Endothelial cell (in vitro differentiated cells): ENCODE measurements around the gene ITPR3. TPM values are rescaled to one million over a fixed set of nuclear protein-coding genes. Genes with fewer than 3 reads are reported as not detected.

Experiments
- DNase-seq: peaks from one replicate; pipeline ENCODE4 v3.0.0; 2021; ENCODE audit warnings: low spot score
- H3K27ac Mint-ChIP-seq: one replicate; pipeline ENCODE4 v1.8.0; 2021; ENCODE audit warnings: mixed read lengths, inconsistent platforms; ENCODE audit not compliant: unreplicated experiment
- H3K27me3 Mint-ChIP-seq: one replicate; pipeline ENCODE4 v1.8.0; 2021; ENCODE audit warnings: mild to moderate bottlenecking, moderate library complexity, mixed read lengths, inconsistent platforms; ENCODE audit not compliant: unreplicated experiment
- H3K36me3 Mint-ChIP-seq: one replicate; pipeline ENCODE4 v1.8.0; 2021; ENCODE audit warnings: mild to moderate bottlenecking, low read depth, mixed read lengths, inconsistent platforms; ENCODE audit not compliant: unreplicated experiment
- H3K4me1 Mint-ChIP-seq: one replicate; pipeline ENCODE4 v1.8.0; 2021; ENCODE audit warnings: mild to moderate bottlenecking, mixed read lengths, inconsistent platforms; ENCODE audit not compliant: unreplicated experiment
- H3K4me3 Mint-ChIP-seq: one replicate; pipeline ENCODE4 v1.8.0; 2021; ENCODE audit warnings: mild to moderate bottlenecking, mixed read lengths, inconsistent platforms; ENCODE audit not compliant: unreplicated experiment
- H3K9me3 Mint-ChIP-seq: one replicate; pipeline ENCODE4 v1.8.0; 2021; ENCODE audit warnings: mixed read lengths, inconsistent platforms; ENCODE audit not compliant: unreplicated experiment
- CTCF ChIP-seq: fragments of 200-600 bp; sonication (generic); IDR thresholded peaks from one replicate; pipeline ENCODE4 v1.5.0; 2021; ENCODE audit warnings: antibody characterized with exemption; ENCODE audit not compliant: unreplicated experiment
- long read RNA-seq: library from polyadenylated mRNA; unstranded; transcript quantifications from one replicate; pipeline ENCODE4 v2.0.0, GENCODE V29; 2020; ENCODE audit not compliant: unreplicated experiment
- total RNA-seq: library from RNA; stranded (reverse); fragmentation: NEBNext Ultra II Directional; extraction: Animal tissue kit (Norgen Biotek cat#: 25700); gene quantifications from one replicate; pipeline ENCODE4 v1.2.1, GENCODE V29; 2021; ENCODE audit not compliant: unreplicated experiment

Gene ITPR3
- 124 TPM for total RNA-seq
- long read RNA-seq, partial matches to known transcripts: 11 of 15 reads
- long read RNA-seq, other reads (novel, unspliced or antisense): 4 of 15 reads

DNA sequence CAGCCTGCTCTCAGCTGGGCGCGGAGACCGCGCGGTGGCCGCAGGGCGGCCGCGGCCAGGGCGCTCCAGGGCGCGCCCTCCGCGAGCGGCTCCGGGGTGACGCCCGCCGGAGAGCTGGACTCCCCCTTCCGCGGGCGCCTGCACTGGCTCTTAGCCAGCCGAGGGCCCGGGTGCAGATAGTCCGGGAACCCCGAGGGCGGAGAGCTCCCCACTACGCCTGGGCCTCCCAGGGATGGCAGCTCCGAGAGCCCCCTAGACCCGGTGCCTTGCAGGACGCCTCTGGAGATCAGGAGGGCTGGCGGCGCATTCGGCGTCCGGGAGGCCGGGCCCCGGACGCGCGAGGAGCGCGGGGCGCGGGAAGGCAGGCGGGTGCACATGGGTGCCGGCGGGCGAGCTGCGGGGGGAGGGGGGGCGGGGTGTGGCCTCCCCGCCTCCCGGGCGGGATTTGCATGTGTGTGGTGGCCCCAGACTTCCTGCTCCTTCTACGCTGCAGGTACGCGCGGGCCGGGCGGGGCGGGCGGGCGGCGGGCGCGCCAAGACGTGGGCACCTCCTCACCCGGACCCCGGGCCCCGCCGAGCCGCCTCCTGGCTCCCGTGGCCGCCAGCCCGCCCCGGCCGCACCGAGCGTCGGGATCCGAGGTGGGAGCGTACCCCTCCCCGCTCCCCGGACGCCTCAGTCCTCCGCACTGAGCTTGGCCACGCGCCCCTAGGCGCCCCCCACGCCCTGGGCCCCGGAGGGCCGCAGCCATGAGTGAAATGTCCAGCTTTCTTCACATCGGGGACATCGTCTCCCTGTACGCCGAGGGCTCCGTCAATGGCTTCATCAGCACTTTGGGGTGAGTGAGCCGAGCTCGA lies at the start of gene ITPR3:
Gene ITPR3, plus strand, starts transcription at position 467 of the 855 bp plus-strand sequence. Its CDS starts 281 bp downstream, at position 748.
- Mint-ChIP-seq H3K9me3 (no peaks in the 10 kb centered on the region), H3K4me3 (peak within 1 kb of the TSS; percentile 94), H3K36me3 (peaks cover 19% of the 10 kb centered on the region), H3K27me3 (peaks cover 16% of the 10 kb centered on the region), H3K27ac (peak within 1 kb of the TSS; percentile 97), H3K4me1 (peaks cover 44% of the 10 kb centered on the region)
- DNase-seq: peak; percentile 36
- TF ChIP-seq CTCF: no peak

- Mint-ChIP-seq H3K4me3 (peak overlapping the region; percentile 93), H3K4me1 (peaks cover 17% of the 10 kb centered on the region), H3K9me3 (no peaks in the 10 kb centered on the region), H3K27ac (peak overlapping the region; percentile 20), H3K27me3 (peaks cover 11% of the 10 kb centered on the region), H3K36me3 (peaks cover 16% of the 10 kb centered on the region)
- DNase-seq: no peak
- TF ChIP-seq CTCF: no peak
These were observed 49.3 kb upstream of the ITPR3 start for GRCh38 chr6:33571637-33572316.

DNA sequence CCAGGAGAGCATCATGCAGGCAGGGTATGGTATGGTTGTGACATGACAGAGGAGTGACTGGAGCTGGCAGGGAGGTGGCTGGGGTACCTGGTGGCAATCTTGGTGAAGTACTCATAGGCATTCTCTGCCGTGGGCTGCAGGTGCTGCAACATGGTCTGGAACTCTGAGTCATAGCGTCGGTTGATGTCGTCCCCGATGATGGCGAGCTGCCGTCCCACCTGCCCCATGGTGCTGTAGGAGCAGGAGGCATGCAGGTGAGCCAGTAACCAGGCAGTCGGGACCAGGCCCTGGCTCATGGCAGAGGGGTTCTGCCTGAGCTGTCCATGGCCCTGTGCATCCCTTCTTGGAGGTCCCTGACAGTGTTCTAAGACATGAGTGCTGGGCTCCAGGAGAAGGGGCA lies 45.9 kb upstream of the ITPR3 start:
- no peak for DNase-seq
- Mint-ChIP-seq H3K4me1 (peaks cover 34% of the 10 kb centered on the region), H3K36me3 (peaks cover 14% of the 10 kb centered on the region), H3K4me3 (peak overlapping the region; percentile 18), H3K9me3 (no peaks in the 10 kb centered on the region), H3K27me3 (peaks cover 3% of the 10 kb centered on the region), H3K27ac (peak overlapping the region; percentile 16)
- TF ChIP-seq CTCF: no peak

DNA sequence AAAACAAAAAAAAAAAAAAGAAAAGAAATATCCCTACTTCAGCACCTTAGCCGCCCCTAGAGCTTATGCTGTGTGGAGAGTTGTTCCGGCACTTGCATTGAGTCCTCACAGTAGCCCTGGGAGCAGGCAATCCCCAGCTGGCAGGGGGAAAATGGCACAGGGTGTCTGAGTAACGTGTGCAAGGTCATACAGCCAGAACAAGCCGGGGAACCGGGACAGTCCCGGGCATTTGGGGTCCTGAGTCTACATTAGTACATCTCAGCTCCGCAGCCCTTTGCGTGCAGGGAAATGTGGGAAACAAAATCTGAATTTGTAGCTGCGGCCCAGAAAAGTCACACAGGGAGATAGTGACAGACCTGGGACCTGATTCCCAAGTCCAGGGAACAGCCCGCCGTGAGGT lies 44.5 kb upstream of the ITPR3 start:
- no peak for DNase-seq
- Mint-ChIP-seq H3K9me3 (no peaks in the 10 kb centered on the region), H3K4me1 (peaks cover 25% of the 10 kb centered on the region), H3K36me3 (peaks cover 14% of the 10 kb centered on the region), H3K27me3 (no peaks in the 10 kb centered on the region), H3K27ac (peak overlapping the region; percentile 72), H3K4me3 (peak overlapping the region; percentile 80)
- no peak for TF ChIP-seq CTCF
